Measurements from ENCODE around the gene DAAM2. TPM values are rescaled to one million over a fixed set of nuclear protein-coding genes. Genes with fewer than 3 reads are reported as not detected.

DAAM2 gene
- total and polyA plus RNA-seq, 9 donors, result 25.8 to 39.9 (median 35.2) TPM

DNA sequence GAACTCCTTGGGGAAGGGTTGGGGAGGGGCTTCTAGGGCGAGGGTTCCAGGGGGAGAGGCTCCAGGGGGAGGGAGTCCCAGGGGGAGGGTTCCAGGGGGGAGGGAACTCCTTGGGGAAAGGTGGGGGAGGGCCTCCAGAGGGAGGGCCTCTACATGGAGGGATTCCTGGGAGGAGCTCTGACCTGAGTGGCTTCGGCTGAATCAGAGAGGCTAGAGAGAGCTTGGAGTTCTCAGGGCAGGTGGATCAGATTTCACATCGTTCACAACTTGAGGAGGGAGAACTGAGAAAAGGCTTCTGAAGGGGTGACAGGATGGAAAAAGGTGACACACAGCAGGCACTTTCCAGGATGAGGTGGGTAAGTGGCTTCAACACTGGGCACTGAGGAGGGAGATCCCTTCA, 49.1 kb downstream of the DAAM2 start:
- no peaks in the 10 kb centered on the region for H3K36me3 ChIP-seq (ENCODE audit: control insufficient read depth, insufficient read depth, low read length)
- no peaks in the 10 kb centered on the region for H3K9me3 ChIP-seq (replicated peaks; ENCODE audit: control insufficient read depth, low read depth, low read length)
- H3K27ac ChIP-seq (ENCODE audit: low read length), result no peak overlapping the region
- H3K27me3 ChIP-seq (ENCODE audit: control insufficient read depth, insufficient read depth, low read length), result no peaks in the 10 kb centered on the region
- no peak for DNase-seq
- WGBS (ENCODE audit: insufficient coverage), result 8% methylated on average over 2 of the region's 3 CpGs
- no peak overlapping the region for H3K4me3 ChIP-seq (ENCODE audit: low read length)
- peaks cover 36% of the 10 kb centered on the region for H3K4me1 ChIP-seq (ENCODE audit: control insufficient read depth, insufficient read depth, low read length)

DNA sequence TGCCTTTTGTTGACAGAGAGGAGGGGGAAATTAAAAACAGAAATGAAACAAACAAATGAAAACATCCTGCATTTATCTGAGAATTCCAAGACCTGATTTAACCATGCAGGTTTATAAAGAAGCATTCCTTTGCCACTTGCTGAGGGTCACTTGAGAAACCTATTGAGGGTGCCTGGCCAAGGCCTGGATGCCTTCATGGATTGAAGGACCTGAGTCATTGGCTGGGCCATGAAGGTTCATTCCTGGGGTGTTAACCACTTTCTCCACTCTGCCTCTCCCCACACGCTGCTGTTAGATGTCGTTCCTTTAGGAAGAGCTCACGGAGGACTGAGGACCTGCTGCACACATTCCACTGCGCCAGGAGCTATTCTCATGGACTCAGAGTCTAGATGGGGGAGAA, 49.7 kb downstream of the DAAM2 start:
- Histone ChIP-seq H3K36me3 (ENCODE audit: control insufficient read depth, insufficient read depth, low read length) (no peaks in the 10 kb centered on the region), H3K27me3 (ENCODE audit: control insufficient read depth, insufficient read depth, low read length) (no peaks in the 10 kb centered on the region), H3K9me3 (replicated peaks; ENCODE audit: control insufficient read depth, low read depth, low read length) (no peaks in the 10 kb centered on the region), H3K27ac (ENCODE audit: low read length) (no peak overlapping the region), H3K4me1 (ENCODE audit: control insufficient read depth, insufficient read depth, low read length) (peaks cover 32% of the 10 kb centered on the region), H3K4me3 (ENCODE audit: low read length) (no peak overlapping the region)
- 100% methylated on average over 1 of the region's 4 CpGs for whole genome bisulfite sequencing (ENCODE audit: insufficient coverage)
- no peak for DNase-seq

DNA sequence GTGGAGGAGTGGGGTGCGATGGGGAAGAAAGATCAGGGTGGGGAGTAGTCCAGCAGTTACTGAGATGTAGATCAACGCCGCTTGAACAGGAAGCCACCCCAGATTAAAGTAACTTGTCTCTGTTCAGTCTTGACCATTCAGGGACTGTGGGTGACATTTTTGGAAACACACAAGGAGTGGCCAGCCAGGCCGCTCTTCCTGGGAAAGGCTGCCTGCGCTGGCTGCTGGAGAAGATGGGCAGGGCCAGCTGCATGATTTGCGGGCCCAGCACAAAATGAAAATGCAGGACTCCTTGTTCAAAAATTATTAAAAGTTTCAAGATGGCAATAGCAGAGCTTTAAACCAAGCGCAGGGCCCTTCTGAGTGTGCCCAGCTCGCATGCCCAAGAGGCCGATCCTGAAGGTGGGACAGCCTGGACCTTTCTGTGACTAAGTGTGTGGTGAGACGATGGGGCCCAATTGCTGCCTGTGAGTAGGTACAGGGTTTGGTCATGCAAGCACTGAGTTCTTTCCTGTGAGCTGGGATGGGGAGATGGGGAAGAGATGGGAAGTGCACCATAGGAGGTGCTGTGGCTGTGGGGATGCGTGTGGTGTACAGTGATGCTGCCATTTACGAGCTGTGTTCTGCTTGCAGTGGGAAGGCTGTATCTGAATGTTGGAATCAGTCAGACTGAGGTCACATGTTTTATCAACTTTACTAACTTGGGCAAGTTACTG, 51.3 kb downstream of the DAAM2 start:
- Histone ChIP-seq H3K27ac (ENCODE audit: low read length) (peak overlapping the region; percentile 69), H3K4me1 (ENCODE audit: control insufficient read depth, insufficient read depth, low read length) (peaks cover 42% of the 10 kb centered on the region), H3K4me3 (ENCODE audit: low read length) (no peak overlapping the region), H3K9me3 (replicated peaks; ENCODE audit: control insufficient read depth, low read depth, low read length) (no peaks in the 10 kb centered on the region), H3K27me3 (ENCODE audit: control insufficient read depth, insufficient read depth, low read length) (no peaks in the 10 kb centered on the region), H3K36me3 (ENCODE audit: control insufficient read depth, insufficient read depth, low read length) (no peaks in the 10 kb centered on the region)
- WGBS (ENCODE audit: insufficient coverage), result 69% methylated on average over 11 of the region's 12 CpGs
- DNase-seq, result peak; percentile 44

DNA sequence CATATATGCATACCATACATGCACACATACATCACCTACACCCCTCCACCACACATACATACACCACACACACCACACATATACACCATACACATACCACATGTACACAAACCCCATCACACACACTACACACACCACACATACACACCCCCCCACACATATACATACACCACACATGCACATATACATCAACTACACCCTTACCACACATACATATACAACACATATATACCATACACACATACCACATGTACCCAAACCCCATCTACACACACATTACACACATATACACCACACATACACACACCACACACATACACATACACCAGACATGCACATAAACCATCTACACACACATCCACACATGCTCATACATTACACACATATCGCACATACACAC, 52.7 kb downstream of the DAAM2 start:
- Histone ChIP-seq H3K27ac (ENCODE audit: low read length) (no peak overlapping the region), H3K4me3 (ENCODE audit: low read length) (no peak overlapping the region), H3K27me3 (ENCODE audit: control insufficient read depth, insufficient read depth, low read length) (no peaks in the 10 kb centered on the region), H3K36me3 (ENCODE audit: control insufficient read depth, insufficient read depth, low read length) (no peaks in the 10 kb centered on the region), H3K4me1 (ENCODE audit: control insufficient read depth, insufficient read depth, low read length) (peaks cover 44% of the 10 kb centered on the region), H3K9me3 (replicated peaks; ENCODE audit: control insufficient read depth, low read depth, low read length) (no peaks in the 10 kb centered on the region)
- WGBS (ENCODE audit: insufficient coverage), result 100% methylated on average over 1 of the region's 1 CpG
- DNase-seq, result no peak

DNA sequence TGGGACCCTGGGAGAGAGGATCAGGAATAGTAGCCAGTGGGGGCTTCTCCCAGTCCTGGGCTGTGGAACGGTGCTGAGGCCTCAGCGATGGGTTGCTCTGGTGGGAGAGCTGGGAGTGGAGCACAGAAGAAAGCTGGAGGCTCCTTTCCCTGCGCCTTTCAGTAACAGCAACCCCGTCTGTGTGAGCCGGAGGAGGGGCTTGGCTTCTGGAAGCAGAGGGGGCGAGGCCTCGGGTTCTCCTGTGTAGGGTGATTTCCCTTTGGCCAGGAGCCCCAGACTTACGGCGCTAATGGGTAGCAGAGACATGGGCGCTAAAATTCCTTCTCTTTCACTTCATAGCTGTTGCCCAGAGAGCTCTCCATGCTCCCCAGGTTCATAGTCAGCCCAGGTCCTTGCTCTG, 55.0 kb downstream of the DAAM2 start:
- 24% methylated on average over 8 of the region's 10 CpGs for WGBS (ENCODE audit: insufficient coverage)
- Histone ChIP-seq H3K36me3 (ENCODE audit: control insufficient read depth, insufficient read depth, low read length) (no peaks in the 10 kb centered on the region), H3K27ac (ENCODE audit: low read length) (peak overlapping the region; percentile 56), H3K4me1 (ENCODE audit: control insufficient read depth, insufficient read depth, low read length) (peaks cover 47% of the 10 kb centered on the region), H3K27me3 (ENCODE audit: control insufficient read depth, insufficient read depth, low read length) (no peaks in the 10 kb centered on the region), H3K9me3 (replicated peaks; ENCODE audit: control insufficient read depth, low read depth, low read length) (no peaks in the 10 kb centered on the region), H3K4me3 (ENCODE audit: low read length) (no peak overlapping the region)
- peak; percentile 75 for DNase-seq

DNA sequence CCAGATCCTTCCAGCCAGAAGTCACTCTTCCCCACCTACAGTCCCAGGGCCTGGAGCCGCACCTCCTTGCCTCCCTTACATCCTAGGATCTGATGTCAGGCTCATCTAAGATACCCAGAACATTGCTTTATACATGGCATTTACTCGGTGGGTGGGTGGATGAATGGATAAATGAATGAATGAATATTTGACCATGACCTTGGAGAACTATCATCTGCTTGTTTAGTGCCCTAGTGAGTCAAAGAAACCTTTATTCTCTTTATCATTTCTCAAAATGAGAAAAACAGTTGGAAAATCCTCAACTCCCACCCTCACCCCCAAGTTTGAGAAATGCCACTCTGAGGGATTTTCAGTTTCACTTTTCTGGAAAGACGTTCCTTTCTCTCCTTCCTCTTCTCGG, 56.0 kb downstream of the DAAM2 start:
- Histone ChIP-seq H3K27ac (ENCODE audit: low read length) (peak overlapping the region; percentile 59), H3K9me3 (replicated peaks; ENCODE audit: control insufficient read depth, low read depth, low read length) (no peaks in the 10 kb centered on the region), H3K36me3 (ENCODE audit: control insufficient read depth, insufficient read depth, low read length) (no peaks in the 10 kb centered on the region), H3K4me1 (ENCODE audit: control insufficient read depth, insufficient read depth, low read length) (peaks cover 48% of the 10 kb centered on the region), H3K4me3 (ENCODE audit: low read length) (no peak overlapping the region), H3K27me3 (ENCODE audit: control insufficient read depth, insufficient read depth, low read length) (no peaks in the 10 kb centered on the region)
- no CpG with 5 or more reads among the region's 4 CpGs for WGBS (ENCODE audit: insufficient coverage)
- DNase-seq, result no peak

DNA sequence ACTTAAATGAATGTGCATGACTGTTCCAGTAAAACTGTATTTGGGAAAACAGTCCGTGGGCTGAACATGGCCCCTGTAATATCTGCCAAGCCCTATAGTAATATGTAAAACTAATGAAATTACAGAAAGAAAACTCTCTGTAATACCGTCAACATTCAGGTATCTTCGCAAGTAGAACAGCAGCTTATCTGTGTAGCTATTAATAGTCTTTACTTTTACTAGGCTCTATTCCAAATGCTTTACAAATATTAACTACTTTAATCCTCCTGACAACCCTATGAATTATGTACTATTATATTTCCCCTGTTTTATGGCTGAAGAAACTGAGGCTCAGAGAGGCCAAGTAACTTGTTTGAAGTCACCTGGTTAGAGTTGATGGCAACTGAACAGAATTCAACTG, 57.1 kb downstream of the DAAM2 start:
- Histone ChIP-seq H3K27ac (ENCODE audit: low read length) (peak overlapping the region; percentile 29), H3K4me3 (ENCODE audit: low read length) (no peak overlapping the region), H3K36me3 (ENCODE audit: control insufficient read depth, insufficient read depth, low read length) (no peaks in the 10 kb centered on the region), H3K4me1 (ENCODE audit: control insufficient read depth, insufficient read depth, low read length) (peaks cover 42% of the 10 kb centered on the region), H3K9me3 (replicated peaks; ENCODE audit: control insufficient read depth, low read depth, low read length) (no peaks in the 10 kb centered on the region), H3K27me3 (ENCODE audit: control insufficient read depth, insufficient read depth, low read length) (no peaks in the 10 kb centered on the region)
- no CpG with 5 or more reads among the region's 3 CpGs for WGBS (ENCODE audit: insufficient coverage)
- DNase-seq, result no peak

DNA sequence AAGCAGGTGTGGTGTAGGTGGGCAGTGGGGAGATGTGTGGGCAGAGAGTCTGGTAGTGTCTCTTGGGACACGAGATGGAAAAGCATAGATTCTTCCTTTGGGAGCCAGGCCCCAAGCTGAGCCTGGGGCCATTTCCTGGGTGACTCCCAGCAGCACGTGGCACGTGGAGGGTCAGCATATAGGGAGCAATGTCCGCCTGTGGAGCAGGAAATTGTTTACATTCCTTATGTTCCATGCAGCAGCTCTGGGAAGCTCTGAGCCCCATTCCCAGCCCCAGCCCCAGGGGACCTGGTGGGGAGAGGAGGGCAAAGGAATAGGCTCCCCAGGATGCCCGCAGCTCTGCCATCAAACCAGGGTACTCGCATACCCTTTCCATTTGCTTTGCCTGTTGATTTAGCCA, 57.6 kb downstream of the DAAM2 start:
- H3K27ac ChIP-seq (ENCODE audit: low read length), result peak overlapping the region; percentile 29
- no peaks in the 10 kb centered on the region for H3K36me3 ChIP-seq (ENCODE audit: control insufficient read depth, insufficient read depth, low read length)
- H3K4me1 ChIP-seq (ENCODE audit: control insufficient read depth, insufficient read depth, low read length), result peaks cover 38% of the 10 kb centered on the region
- no peak for DNase-seq
- H3K27me3 ChIP-seq (ENCODE audit: control insufficient read depth, insufficient read depth, low read length), result no peaks in the 10 kb centered on the region
- no peak overlapping the region for H3K4me3 ChIP-seq (ENCODE audit: low read length)
- H3K9me3 ChIP-seq (replicated peaks; ENCODE audit: control insufficient read depth, low read depth, low read length), result no peaks in the 10 kb centered on the region
- WGBS (ENCODE audit: insufficient coverage), result 64% methylated on average over 4 of the region's 6 CpGs

DNA sequence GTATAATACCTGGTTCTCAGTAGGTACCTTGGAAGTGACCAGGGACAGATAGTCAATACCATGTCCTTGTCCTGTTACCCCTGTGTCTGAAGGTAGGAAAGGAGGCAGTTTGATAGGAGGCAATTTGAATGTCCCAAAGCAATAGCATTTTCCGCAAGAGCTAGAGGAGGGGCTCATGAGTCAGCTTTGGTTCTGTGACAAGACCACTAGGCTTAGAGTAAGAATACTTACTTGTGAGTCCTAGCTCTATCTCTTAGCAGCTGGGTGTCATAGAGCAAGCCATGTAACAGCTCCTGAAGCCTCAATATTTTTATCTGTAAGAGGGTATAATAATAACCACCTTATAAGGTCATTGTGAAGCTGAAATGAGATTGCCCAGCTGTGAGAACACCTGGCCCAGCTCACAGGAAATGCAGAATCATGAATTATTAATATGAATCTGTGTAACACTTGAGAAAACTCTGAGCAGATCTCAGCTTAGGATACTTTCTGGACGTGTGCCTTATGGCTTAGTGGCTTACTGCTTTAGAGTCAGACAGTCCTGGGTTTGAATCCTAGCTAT, 58.6 kb downstream of the DAAM2 start:
- Histone ChIP-seq H3K27me3 (ENCODE audit: control insufficient read depth, insufficient read depth, low read length) (no peaks in the 10 kb centered on the region), H3K27ac (ENCODE audit: low read length) (peak overlapping the region; percentile 15), H3K4me1 (ENCODE audit: control insufficient read depth, insufficient read depth, low read length) (peaks cover 40% of the 10 kb centered on the region), H3K9me3 (replicated peaks; ENCODE audit: control insufficient read depth, low read depth, low read length) (no peaks in the 10 kb centered on the region), H3K36me3 (ENCODE audit: control insufficient read depth, insufficient read depth, low read length) (no peaks in the 10 kb centered on the region), H3K4me3 (ENCODE audit: low read length) (no peak overlapping the region)
- peak; percentile 60 for DNase-seq
- WGBS (ENCODE audit: insufficient coverage), result 0% methylated on average over 1 of the region's 2 CpGs

DNA sequence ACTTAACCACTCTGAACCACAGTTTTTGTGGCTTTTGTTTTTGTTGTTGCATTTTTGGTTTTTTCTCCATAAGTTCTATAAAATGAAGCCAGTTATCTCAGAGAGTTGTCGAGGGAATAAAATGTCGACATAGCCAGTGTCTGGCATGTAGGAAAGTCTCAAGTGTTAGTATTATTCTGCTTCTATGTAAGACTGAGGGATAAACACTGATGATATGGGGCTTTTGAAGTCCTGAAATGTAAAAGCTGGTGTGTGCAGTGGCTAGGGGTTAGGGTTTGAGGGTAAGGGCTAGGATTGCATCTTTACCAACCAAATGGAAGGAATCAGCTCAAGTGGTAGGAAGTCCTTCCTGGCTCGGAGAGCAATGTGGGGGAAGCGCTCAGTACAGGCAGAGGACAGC, 59.2 kb downstream of the DAAM2 start:
- H3K27me3 ChIP-seq (ENCODE audit: control insufficient read depth, insufficient read depth, low read length), result no peaks in the 10 kb centered on the region
- peaks cover 1% of the 10 kb centered on the region for H3K36me3 ChIP-seq (ENCODE audit: control insufficient read depth, insufficient read depth, low read length)
- no peak overlapping the region for H3K27ac ChIP-seq (ENCODE audit: low read length)
- no peaks in the 10 kb centered on the region for H3K9me3 ChIP-seq (replicated peaks; ENCODE audit: control insufficient read depth, low read depth, low read length)
- peaks cover 43% of the 10 kb centered on the region for H3K4me1 ChIP-seq (ENCODE audit: control insufficient read depth, insufficient read depth, low read length)
- WGBS (ENCODE audit: insufficient coverage), result 72% methylated on average over 4 of the region's 4 CpGs
- no peak for DNase-seq
- H3K4me3 ChIP-seq (ENCODE audit: low read length), result no peak overlapping the region
